ENCODE data around the gene PMF1. TPM values are rescaled to one million over a fixed set of nuclear protein-coding genes. Genes with fewer than 3 reads are reported as not detected.

Gene PMF1
- total RNA-seq, 4 donors from 2014 or later = 73.3 to 119 (median 89.9) TPM

DNA sequence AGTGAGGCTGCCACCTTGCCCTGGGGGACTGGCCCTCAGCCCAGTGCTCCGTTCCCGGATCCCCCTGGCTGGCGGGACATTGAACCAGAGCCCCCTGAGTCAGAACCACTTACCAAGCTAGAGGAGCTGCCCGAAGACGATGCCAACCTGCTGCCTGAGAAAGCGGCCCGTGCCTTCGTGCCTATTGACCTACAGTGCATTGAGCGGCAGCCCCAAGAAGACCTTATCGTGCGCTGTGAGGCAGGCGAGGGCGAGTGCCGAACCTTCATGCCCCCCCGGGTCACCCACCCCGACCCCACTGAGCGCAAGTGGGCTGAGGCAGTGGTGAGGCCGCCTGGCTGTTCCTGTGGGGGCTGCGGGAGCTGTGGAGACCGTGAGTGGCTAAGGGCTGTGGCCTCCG, 72.6 kb downstream of the PMF1 start:
- TF ChIP-seq, protein P1, sequence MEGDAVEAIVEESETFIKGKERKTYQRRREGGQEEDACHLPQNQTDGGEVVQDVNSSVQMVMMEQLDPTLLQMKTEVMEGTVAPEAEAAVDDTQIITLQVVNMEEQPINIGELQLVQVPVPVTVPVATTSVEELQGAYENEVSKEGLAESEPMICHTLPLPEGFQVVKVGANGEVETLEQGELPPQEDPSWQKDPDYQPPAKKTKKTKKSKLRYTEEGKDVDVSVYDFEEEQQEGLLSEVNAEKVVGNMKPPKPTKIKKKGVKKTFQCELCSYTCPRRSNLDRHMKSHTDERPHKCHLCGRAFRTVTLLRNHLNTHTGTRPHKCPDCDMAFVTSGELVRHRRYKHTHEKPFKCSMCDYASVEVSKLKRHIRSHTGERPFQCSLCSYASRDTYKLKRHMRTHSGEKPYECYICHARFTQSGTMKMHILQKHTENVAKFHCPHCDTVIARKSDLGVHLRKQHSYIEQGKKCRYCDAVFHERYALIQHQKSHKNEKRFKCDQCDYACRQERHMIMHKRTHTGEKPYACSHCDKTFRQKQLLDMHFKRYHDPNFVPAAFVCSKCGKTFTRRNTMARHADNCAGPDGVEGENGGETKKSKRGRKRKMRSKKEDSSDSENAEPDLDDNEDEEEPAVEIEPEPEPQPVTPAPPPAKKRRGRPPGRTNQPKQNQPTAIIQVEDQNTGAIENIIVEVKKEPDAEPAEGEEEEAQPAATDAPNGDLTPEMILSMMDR (IDR thresholded peaks at IDR 0.05 in 4 of 5, conservative IDR thresholded peaks at IDR 0.05 in 1 of 5) = no peak
- no peak for TF ChIP-seq POLR2A (IDR thresholded peaks at IDR 0.05)
- DNase-seq (no peak), ATAC-seq (no peak)
- H3K27me3 ChIP-seq = no peaks in the 10 kb centered on the region
- H3K9me3 ChIP-seq = no peaks in the 10 kb centered on the region
- H3K4me3 ChIP-seq = no peak overlapping the region
- no peak overlapping the region for H3K27ac ChIP-seq
- H3K4me1 ChIP-seq = peaks cover 20 to 24% of the 10 kb centered on the region in 2 donors
- intact Hi-C loops (cut with DNase I; ENCODE audit: low total_unique reads) = no loop called here
- H3K36me3 ChIP-seq = no peaks in the 10 kb centered on the region
- in situ Hi-C loops (cut with MboI; ENCODE audit: low sequenced_read_pairs in 4 of 4) = no loop called here

DNA sequence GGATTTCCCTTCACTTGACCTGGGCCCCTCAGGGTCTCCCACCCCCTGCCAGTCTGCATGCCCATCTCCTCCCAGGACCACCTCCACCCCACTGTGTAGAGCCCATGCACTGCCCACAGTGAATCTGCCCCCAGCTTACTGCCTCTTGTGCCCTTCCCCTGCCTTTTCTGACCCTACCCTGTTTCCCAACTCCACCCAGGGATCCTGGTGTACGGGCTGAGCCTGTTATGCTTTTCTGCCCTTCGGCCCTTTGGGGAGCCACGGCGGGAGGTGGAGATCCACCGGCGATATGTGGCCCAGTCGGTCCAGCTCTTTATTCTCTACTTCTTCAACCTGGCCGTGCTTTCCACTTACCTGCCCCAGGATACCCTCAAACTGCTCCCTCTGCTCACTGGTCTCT, 73.3 kb downstream of the PMF1 start:
- ATAC-seq = no peak
- DNase-seq = no peak
- intact Hi-C loops (cut with DNase I; ENCODE audit: low total_unique reads) = no loop called here
- no peaks in the 10 kb centered on the region for H3K9me3 ChIP-seq
- no peak overlapping the region for H3K4me3 ChIP-seq
- TF ChIP-seq, protein P1 (IDR thresholded peaks at IDR 0.05 in 4 of 5, conservative IDR thresholded peaks at IDR 0.05 in 1 of 5) = no peak
- no peak overlapping the region for H3K27ac ChIP-seq
- in situ Hi-C loops (cut with MboI; ENCODE audit: low sequenced_read_pairs in 4 of 4) = no loop called here
- H3K4me1 ChIP-seq = peaks cover 17% of the 10 kb centered on the region in 2 donors
- no peaks in the 10 kb centered on the region for H3K27me3 ChIP-seq
- no peaks in the 10 kb centered on the region for H3K36me3 ChIP-seq

Other genes with a start within 250 kb of the PMF1 start
- 10 to 100 TPM; 13.6 to 27.3 (median 26.4) TPM for gene ARHGEF2, start 234.5 kb upstream of the PMF1 start, total RNA-seq
- 100 to 1,000 TPM in 2 of 4 donors, 10 to 100 TPM in 2; 70.6 to 118 (median 108) TPM for gene SSR2, start 192.1 kb upstream of the PMF1 start, total RNA-seq
- 10 to 100 TPM; 42.3 to 60.1 (median 46.0) TPM for gene UBQLN4, start 159.2 kb upstream of the PMF1 start, total RNA-seq
- 10 to 100 TPM; 51.5 to 82.7 (median 72.6) TPM for gene LAMTOR2, start 158.2 kb upstream of the PMF1 start, total RNA-seq
- gene RAB25, start 151.8 kb upstream of the PMF1 start, total RNA-seq = 1 to 10 TPM in 1 of 4 donors, not detected in 3; 1.2 TPM
- gene MEX3A, start 130.5 kb upstream of the PMF1 start, total RNA-seq = not detected
- gene LMNA, start 98.3 kb upstream of the PMF1 start, total RNA-seq = 100 to 1,000 TPM; 143 to 244 (median 220) TPM
- 1 to 10 TPM in 2 of 4 donors, under 1 TPM in 2; 0.29 to 2.4 (median 1.2) TPM for gene SEMA4A, start 59.4 kb upstream of the PMF1 start, total RNA-seq
- gene SLC25A44, start 18.9 kb upstream of the PMF1 start, total RNA-seq = 10 to 100 TPM in 3 of 4 donors, 1 to 10 TPM in 1; 9.2 to 19.5 (median 18.5) TPM
- not detected for gene BGLAP, start 29.2 kb downstream of the PMF1 start, total RNA-seq
- gene PAQR6, start 35.0 kb downstream of the PMF1 start, total RNA-seq = under 1 TPM in 2 of 4 donors, not detected in 2; 0.16 to 0.46 TPM
- 10 to 100 TPM; 47.4 to 83.1 (median 62.7) TPM for gene SMG5, start 69.8 kb downstream of the PMF1 start, total RNA-seq
- 1 to 10 TPM in 1 of 4 donors, under 1 TPM in 3; 0.20 to 1.5 (median 0.68) TPM for gene TMEM79, start 71.3 kb downstream of the PMF1 start, total RNA-seq
- 10 to 100 TPM; 10.1 to 16.5 (median 13.6) TPM for gene GLMP, start 82.7 kb downstream of the PMF1 start, total RNA-seq
- not detected for gene VHLL, start 86.3 kb downstream of the PMF1 start, total RNA-seq
- 100 to 1,000 TPM; 147 to 189 (median 180) TPM for gene CCT3, start 125.3 kb downstream of the PMF1 start, total RNA-seq
- not detected for gene TSACC, start 125.5 kb downstream of the PMF1 start, total RNA-seq
- not detected for gene RHBG, start 156.2 kb downstream of the PMF1 start, total RNA-seq

Data from gastrocnemius medialis (tissue), 4 donors.